Liver (tissue), 9 donors: ENCODE measurements around the gene TST. TPM values are rescaled to one million over a fixed set of nuclear protein-coding genes. Genes with fewer than 3 reads are reported as not detected.

Experiments
- DNase-seq: peaks from one replicate; pipeline ENCODE4 v3.0.0-alpha.2; 2017; ENCODE audit warnings: low spot score
- H3K27ac ChIP-seq, 2 donors: one replicate each; pipeline ENCODE4 v1.7.0; 2013; ENCODE audit warnings: inconsistent platforms in 2 of 2, low read length in 2 of 2, control low read depth in 1 of 2, low read depth in 1 of 2, mild to moderate bottlenecking in 1 of 2
- H3K27me3 ChIP-seq, 4 donors: one replicate each; pipeline versions ENCODE4 v1.6.1 to v1.7.0; 2013; ENCODE audit warnings: low read length in 3 of 4, inconsistent platforms in 1 of 4, mild to moderate bottlenecking in 1 of 4, moderate library complexity in 1 of 4; ENCODE audit not compliant: control insufficient read depth in 4 of 4, insufficient read depth in 4 of 4
- H3K36me3 ChIP-seq, 4 donors: one replicate each; pipeline versions ENCODE4 v1.6.1 to v1.7.0; 2013; ENCODE audit warnings: low read length in 3 of 4, mild to moderate bottlenecking in 3 of 4, low read depth in 1 of 4, moderate library complexity in 1 of 4; ENCODE audit not compliant: control insufficient read depth in 4 of 4, insufficient read depth in 3 of 4
- H3K4me1 ChIP-seq, 4 donors: one replicate each; pipeline versions ENCODE4 v1.6.1 to v1.7.0; 2013; ENCODE audit warnings: low read length in 3 of 4, mild to moderate bottlenecking in 3 of 4, moderate library complexity in 1 of 4; ENCODE audit not compliant: control insufficient read depth in 4 of 4, insufficient read depth in 4 of 4
- H3K4me3 ChIP-seq, 3 donors: one replicate each; pipeline versions ENCODE4 v1.6.1 to v1.7.0; 2013; ENCODE audit warnings: low read length in 3 of 3, control low read depth in 1 of 3, low read depth in 1 of 3, mild to moderate bottlenecking in 1 of 3
- H3K9ac ChIP-seq, 2 donors: one replicate each; pipeline ENCODE4 v1.7.0; 2013; ENCODE audit warnings: low read length in 2 of 2, mild to moderate bottlenecking in 2 of 2, moderate library complexity in 2 of 2, control low read depth in 1 of 2, low read depth in 1 of 2
- H3K9me3 ChIP-seq, 4 donors: one replicate each; pipeline versions ENCODE4 v1.6.1 to v1.7.0; 2013; ENCODE audit warnings: low read length in 3 of 4; ENCODE audit not compliant: control insufficient read depth in 4 of 4
- CTCF ChIP-seq: fragments of 150-350 bp; IDR thresholded peaks from 2 replicates; pipeline ENCODE4 v1.5.1; 2017; ENCODE audit warnings: improper control_type of control experiment, low read depth, low read length; ENCODE audit not compliant: missing input control
- EGR1 ChIP-seq, 2 donors: IDR thresholded peaks; 2 replicates each; pipeline ENCODE4 v1.6.1; 2016 to 2018; ENCODE audit warnings: antibody characterized with exemption in 2 of 2, low read depth in 2 of 2
- FOXA1 ChIP-seq: IDR thresholded peaks from 2 replicates; pipeline ENCODE4 v1.6.1; 2016; ENCODE audit warnings: antibody characterized with exemption
- FOXA2 ChIP-seq: IDR thresholded peaks from 2 replicates; pipeline ENCODE4 v1.6.1; 2016; ENCODE audit warnings: antibody characterized with exemption
- GABPA ChIP-seq, 2 donors: IDR thresholded peaks in 1 of 2; conservative IDR thresholded peaks in 1 of 2; 2 replicates each; pipeline ENCODE4 v1.6.1; 2016; ENCODE audit warnings: antibody characterized with exemption in 2 of 2, mild to moderate bottlenecking in 1 of 2, moderate library complexity in 1 of 2
- HNF4A ChIP-seq, 2 donors: conservative IDR thresholded peaks; 2 replicates each; pipeline ENCODE4 v1.6.1; 2016; ENCODE audit warnings: antibody characterized with exemption in 2 of 2, mild to moderate bottlenecking in 2 of 2
- HNF4G ChIP-seq: IDR thresholded peaks from 2 replicates; pipeline ENCODE4 v1.6.1; 2016; ENCODE audit warnings: antibody characterized with exemption
- JUND ChIP-seq, 2 donors: IDR thresholded peaks; 2 replicates each; pipeline ENCODE4 v1.6.1; 2016; ENCODE audit warnings: antibody characterized with exemption in 2 of 2
- MAX ChIP-seq: IDR thresholded peaks from 2 replicates; pipeline ENCODE4 v1.6.1; 2016; ENCODE audit warnings: antibody characterized with exemption
- NR2F2 ChIP-seq: IDR thresholded peaks from 2 replicates; pipeline ENCODE4 v1.6.1; 2016; ENCODE audit warnings: antibody characterized with exemption
- RAD21 ChIP-seq, 2 donors: IDR thresholded peaks; 2 replicates each; pipeline ENCODE4 v1.6.1; 2016; ENCODE audit warnings: antibody characterized with exemption in 2 of 2, mild to moderate bottlenecking in 2 of 2
- REST ChIP-seq: IDR thresholded peaks from 2 replicates; pipeline ENCODE4 v1.6.1; 2016; ENCODE audit warnings: antibody characterized with exemption, mild to moderate bottlenecking
- SP1 ChIP-seq: IDR thresholded peaks from 2 replicates; pipeline ENCODE4 v1.6.1; 2018; ENCODE audit warnings: antibody characterized with exemption, mild to moderate bottlenecking
- TAF1 ChIP-seq: conservative IDR thresholded peaks from 2 replicates; pipeline ENCODE4 v1.6.1; 2016; ENCODE audit warnings: antibody characterized with exemption, mild to moderate bottlenecking
- YY1 ChIP-seq: IDR thresholded peaks from 2 replicates; pipeline ENCODE4 v1.6.1; 2016; ENCODE audit warnings: antibody characterized with exemption, mild to moderate bottlenecking
- ZBTB33 ChIP-seq: IDR thresholded peaks from 2 replicates; pipeline ENCODE4 v1.6.1; 2016; ENCODE audit warnings: antibody characterized with exemption
- WGBS: extraction: QIAGEN DNeasy Blood & Tissue Kit; methylation state at CpG from one replicate; pipeline ENCODE4 v1.1.7; 2013; 5-methylcytosine and 5-hydroxymethylcytosine counted together
- polyA plus RNA-seq, 2 donors: library from polyadenylated mRNA; stranded (reverse) in 1 of 2; unstranded in 1 of 2; fragments of 200-250 nt in 1 of 2; fragments of >200 nt in 1 of 2; fragmentation: Nextera tagmentation in 1 of 2; extraction: Ambion mirVana in 1 of 2; gene quantifications; one replicate each; pipeline versions ENCODE4 v1.2.1 to v1.2.3, GENCODE V29; 2013 to 2015
- total RNA-seq, 2 donors: library from RNA; depleted of rRNA; stranded (reverse); fragments of >200 nt; gene quantifications; one replicate each; pipeline ENCODE4 v1.2.3, GENCODE V29; 2014
- donor health status: healthy.
- donor health status: healthy.
- donor health status: healthy.
- donor health status: healthy.
- donor health status: healthy.

Gene TST
- total RNA-seq (100 to 1,000 TPM; 186 to 212 TPM), polyA plus RNA-seq (100 to 1,000 TPM; 373 to 404 TPM)

GRCh38 chr22:37019309-37020191 lies at the start of gene TST, which contains the start of gene MPST:
Gene TST, minus strand, starts transcription at chr22:37019447. Its CDS starts 715 bp downstream, at chr22:37018732.
Gene MPST, plus strand, starts transcription at chr22:37019742. Its CDS starts 95 bp downstream, at chr22:37019837.
- DNase-seq: peak; percentile 79
- H3K4me1 ChIP-seq: peaks cover 14 to 81% (median 65%) of the 10 kb centered on the region in 4 donors
- peak within 1 kb of the TSS; percentile 94 to 95 for H3K27ac ChIP-seq
- no peaks in the 10 kb centered on the region for H3K27me3 ChIP-seq
- H3K36me3 ChIP-seq: peaks cover 0 to 5% (median 0%) of the 10 kb centered on the region in 4 donors
- no peak for TF ChIP-seq MAX
- TF ChIP-seq ZBTB33: no peak
- TF ChIP-seq YY1: peak; percentile 14
- TF ChIP-seq REST: peak; percentile 31
- TF ChIP-seq HNF4G: no peak
- no peak for TF ChIP-seq FOXA2
- peak within 1 kb of the TSS; percentile 64 to 78 for H3K9ac ChIP-seq
- H3K4me3 ChIP-seq: peak within 1 kb of the TSS; percentile 84 to 91 (median 89)
- WGBS: under 1% methylated on average over 107 of the region's 107 CpGs
- no peaks in the 10 kb centered on the region for H3K9me3 ChIP-seq

- no peak for DNase-seq
- H3K4me1 ChIP-seq: no peaks in the 10 kb centered on the region
- no peaks in the 10 kb centered on the region for H3K9me3 ChIP-seq
- no peaks in the 10 kb centered on the region for H3K27me3 ChIP-seq
- no peak overlapping the region for H3K27ac ChIP-seq
- WGBS: 48% methylated on average over 36 of the region's 36 CpGs
- H3K9ac ChIP-seq: no peak overlapping the region
- H3K4me3 ChIP-seq: no peak overlapping the region
- peaks cover 3 to 62% (median 26%) of the 10 kb centered on the region in 4 donors for H3K36me3 ChIP-seq
- TF ChIP-seq CTCF (no peak), REST (no peak), ZBTB33 (no peak), FOXA1 (no peak), HNF4A (conservative IDR thresholded peaks at IDR 0.05) (no peak), GABPA (IDR thresholded peaks at IDR 0.05 in 1 of 2, conservative IDR thresholded peaks at IDR 0.05 in 1 of 2) (no peak), NR2F2 (no peak), EGR1 (IDR thresholded peaks at IDR 0.05; ENCODE audit: low read depth in 2 of 2) (no peak), JUND (IDR thresholded peaks at IDR 0.05) (no peak), YY1 (no peak), RAD21 (IDR thresholded peaks at IDR 0.05) (no peak), MAX (no peak), SP1 (no peak), HNF4G (no peak), TAF1 (no peak)
Measured at GRCh38 chr22:37068859-37069258, 49.6 kb upstream of the TST start.
